B cell (primary cell): ENCODE data around the gene UBR2.

Experiments used
- CTCF ChIP-seq: fragments of 200-600 bp; IDR thresholded peaks from one replicate; pipeline ENCODE4 v1.8.0; 2022; ENCODE audit warnings: antibody characterized with exemption, mild to moderate bottlenecking
- EZH2 ChIP-seq: IDR thresholded peaks from 2 replicates; pipeline ENCODE4 v1.6.1; 2012; ENCODE audit warnings: borderline replicate concordance, low read depth, mild to moderate bottlenecking, moderate library complexity, low read length; ENCODE audit not compliant: insufficient read depth, poor library complexity, severe bottlenecking

GRCh38 chr6:42555477-42556457, 8.1 kb upstream of the UBR2 start:
- TF ChIP-seq CTCF (no peak), EZH2 (no peak)
